SU-DHL-6 (cell line): ENCODE data around the gene FAM120B.

ENCODE experiments used
- CTCF ChIP-seq: fragments of 200-600 bp; sonication (generic); IDR thresholded peaks from one replicate; pipeline ENCODE4 v1.5.1; 2017; ENCODE audit warnings: antibody characterized with exemption, mild to moderate bottlenecking, low read length, moderate library complexity; ENCODE audit not compliant: insufficient read depth, poor library complexity, severe bottlenecking
- EZH2phosphoT487 ChIP-seq: fragments of 200-600 bp; sonication (generic), shearing (Covaris generic); conservative IDR thresholded peaks from 2 replicates; pipeline ENCODE4 v1.6.1; 2018; ENCODE audit warnings: mild to moderate bottlenecking, antibody characterized with exemption, low read length, moderate library complexity, mixed read lengths

- TF ChIP-seq CTCF (no peak), EZH2phosphoT487 (no peak)
Measured at GRCh38 chr6:170311696-170312095, 5.1 kb downstream of the FAM120B start.
